Activated CD4-positive, alpha-beta memory T cell treated with anti-CD3 and anti-CD28 coated beads for 36 hours (primary cell): ENCODE measurements around the gene COL18A1. TPM values are rescaled to one million over a fixed set of nuclear protein-coding genes. Genes with fewer than 3 reads are reported as not detected.
"Not testable (repeated sequence)": the region's sequence is repeated elsewhere in the genome, so short reads cannot be mapped to it uniquely, and the experiment has no call there.

Source experiments
- CTCF ChIA-PET: fragments of 350-600 bp; sonication (Branson Sonifier 250); formaldehyde crosslinking; loops from one replicate; lab custom pipeline; 2021; ENCODE audit warnings: antibody characterized with exemption, inconsistent platforms; lab: Charles Lee
- POLR2A ChIA-PET: fragments of 350-600 bp; sonication (Branson Sonifier 250); formaldehyde crosslinking; loops from one replicate; lab custom pipeline; 2021; ENCODE audit warnings: antibody characterized with exemption; lab: Charles Lee
- DNase-seq: peaks from one replicate; pipeline ENCODE4 v3.0.0-alpha.2; 2020
- H3K27ac Mint-ChIP-seq: one replicate; pipeline ENCODE4 v1.8.0; 2021; ENCODE audit warnings: mixed read lengths
- H3K27me3 Mint-ChIP-seq: one replicate; pipeline ENCODE4 v1.8.0; 2021; ENCODE audit warnings: mixed read lengths
- H3K36me3 Mint-ChIP-seq: one replicate; pipeline ENCODE4 v1.8.0; 2021; ENCODE audit warnings: mixed read lengths
- H3K4me1 Mint-ChIP-seq: one replicate; pipeline ENCODE4 v1.8.0; 2021; ENCODE audit warnings: low read depth, mixed read lengths
- H3K4me3 Mint-ChIP-seq: one replicate; pipeline ENCODE4 v1.8.0; 2021; ENCODE audit warnings: mild to moderate bottlenecking, mixed read lengths
- H3K9me3 Mint-ChIP-seq: one replicate; pipeline ENCODE4 v1.8.0; 2021; ENCODE audit warnings: mixed read lengths
- intact Hi-C: fragments of 100-400 bp; cut with micrococcal nuclease; formaldehyde crosslinking; loops from one replicate; pipeline ENCODE4 v1.15.1; 2023
- total RNA-seq, 2 experiments: library from RNA; stranded (reverse); gene quantifications; one replicate each; pipeline ENCODE4 v1.2.3, GENCODE V29; 2021

The COL18A1 gene
- total RNA-seq, 2 experiments from 2014 or later, result 4.5 TPM

GRCh38 chr21:45434645-45435217 lies 29.8 kb downstream of the COL18A1 start:
- Mint-ChIP-seq H3K4me1 (peaks cover 6% of the 10 kb centered on the region), H3K27me3 (peaks cover 11% of the 10 kb centered on the region), H3K9me3 (no peaks in the 10 kb centered on the region), H3K36me3 (no peaks in the 10 kb centered on the region), H3K4me3 (no peak overlapping the region), H3K27ac (no peak overlapping the region)
- intact Hi-C loops, result loop anchor here (5.0 kb wide), 1 partner anchor 282 kb away; no protein-coding TSS in a partner anchor
- DNase-seq, result no peak
- POLR2A ChIA-PET, result no interaction called here
- CTCF ChIA-PET, result no interaction called here

- ChIA-PET POLR2A (no interaction called here), CTCF (no interaction called here)
- Mint-ChIP-seq H3K4me1 (peaks cover 6% of the 10 kb centered on the region), H3K36me3 (no peaks in the 10 kb centered on the region), H3K4me3 (no peak overlapping the region), H3K9me3 (no peaks in the 10 kb centered on the region), H3K27me3 (peaks cover 11% of the 10 kb centered on the region), H3K27ac (no peak overlapping the region)
- intact Hi-C loops, result loop anchor here (5.0 kb wide), 1 partner anchor 283 kb away; no protein-coding TSS in a partner anchor
- DNase-seq, result no peak
These were observed 30.5 kb downstream of the COL18A1 start for GRCh38 chr21:45435405-45435981.

- ChIA-PET CTCF (interaction anchor here (0.6 to 1.4 kb wide), 2 partner anchors 24 to 144 kb away, joined by 3 to 4 read pairs; no protein-coding TSS in a partner anchor), POLR2A (no interaction called here)
- intact Hi-C loops, result loop anchor here (5.0 kb wide), 1 partner anchor 284 kb away; no protein-coding TSS in a partner anchor
These were observed 31.5 kb downstream of the COL18A1 start for GRCh38 chr21:45436351-45437065.

GRCh38 chr21:45437844-45438243 lies 32.9 kb downstream of the COL18A1 start:
- H3K36me3 Mint-ChIP-seq, DNase-seq, H3K27me3 Mint-ChIP-seq, H3K4me3 Mint-ChIP-seq, POLR2A ChIA-PET, H3K4me1 Mint-ChIP-seq, H3K9me3 Mint-ChIP-seq, H3K27ac Mint-ChIP-seq: not testable (repeated sequence)
- CTCF ChIA-PET, result interaction anchor here (1.0 kb wide), 1 partner anchor 297 kb away, joined by 3 read pairs; no protein-coding TSS in a partner anchor
- intact Hi-C loops, result loop anchor here (5.0 kb wide), 1 partner anchor 286 kb away; no protein-coding TSS in a partner anchor

More at GRCh38 chr21:45436351-45437065, 31.5 kb downstream of the COL18A1 start:
- Mint-ChIP-seq H3K4me3 (no peak overlapping the region), H3K27ac (no peak overlapping the region), H3K4me1 (peaks cover 6% of the 10 kb centered on the region), H3K27me3 (peaks cover 8% of the 10 kb centered on the region), H3K36me3 (no peaks in the 10 kb centered on the region), H3K9me3 (no peaks in the 10 kb centered on the region)
- no peak for DNase-seq

- no peak for DNase-seq
- Mint-ChIP-seq H3K27ac (no peak overlapping the region), H3K4me1 (peaks cover 6% of the 10 kb centered on the region), H3K36me3 (no peaks in the 10 kb centered on the region), H3K27me3 (peaks cover 8% of the 10 kb centered on the region), H3K4me3 (no peak overlapping the region), H3K9me3 (no peaks in the 10 kb centered on the region)
- intact Hi-C loops, result loop anchor here (1.0 to 5.0 kb wide), 2 partner anchors 146 to 286 kb away; no protein-coding TSS in a partner anchor
- CTCF ChIA-PET, result interaction anchor here (1.0 kb wide), 1 partner anchor 298 kb away, joined by 3 read pairs; no protein-coding TSS in a partner anchor
- POLR2A ChIA-PET, result no interaction called here
These were observed 33.6 kb downstream of the COL18A1 start for GRCh38 chr21:45438391-45439145.

GRCh38 chr21:45439161-45439872 lies 34.4 kb downstream of the COL18A1 start:
- Mint-ChIP-seq H3K4me1 (peaks cover 6% of the 10 kb centered on the region), H3K36me3 (no peaks in the 10 kb centered on the region), H3K4me3 (peak overlapping the region; percentile 37), H3K9me3 (no peaks in the 10 kb centered on the region), H3K27ac (no peak overlapping the region), H3K27me3 (peaks cover 7% of the 10 kb centered on the region)
- DNase-seq, result peak; percentile 88
- ChIA-PET CTCF (interaction anchor here (0.6 to 2.9 kb wide), 11 partner anchors 12 to 393 kb away, joined by 3 to 28 read pairs (median 3); no protein-coding TSS in a partner anchor), POLR2A (no interaction called here)
- intact Hi-C loops, result loop anchor here (1.0 to 5.0 kb wide), 2 partner anchors 147 to 287 kb away; no protein-coding TSS in a partner anchor

GRCh38 chr21:45439901-45440461 lies 35.0 kb downstream of the COL18A1 start:
- Mint-ChIP-seq H3K36me3 (no peaks in the 10 kb centered on the region), H3K27ac (no peak overlapping the region), H3K4me1 (peaks cover 6% of the 10 kb centered on the region), H3K9me3 (no peaks in the 10 kb centered on the region), H3K4me3 (no peak overlapping the region), H3K27me3 (peaks cover 1% of the 10 kb centered on the region)
- POLR2A ChIA-PET, result interaction anchor here (0.6 to 1.0 kb wide), 2 partner anchors 147 to 399 kb away, joined by 3 to 4 read pairs; no protein-coding TSS in a partner anchor
- intact Hi-C loops, result loop anchor here (1.0 to 5.0 kb wide), 2 partner anchors 148 to 288 kb away; no protein-coding TSS in a partner anchor
- CTCF ChIA-PET, result interaction anchor here (0.6 to 2.9 kb wide), 11 partner anchors 12 to 392 kb away, joined by 3 to 28 read pairs (median 3); no protein-coding TSS in a partner anchor
- no peak for DNase-seq

- no peaks in the 10 kb centered on the region for H3K36me3 Mint-ChIP-seq
- ChIA-PET CTCF (interaction anchor here (1.6 to 2.9 kb wide), 3 partner anchors 11 to 302 kb away, joined by 4 to 28 read pairs (median 7); no protein-coding TSS in a partner anchor), POLR2A (interaction anchor here (0.6 to 1.0 kb wide), 2 partner anchors 148 to 398 kb away, joined by 3 to 4 read pairs; no protein-coding TSS in a partner anchor)
- peaks cover 9% of the 10 kb centered on the region for H3K4me1 Mint-ChIP-seq
- peaks cover 5% of the 10 kb centered on the region for H3K27me3 Mint-ChIP-seq
- no peak for DNase-seq
- H3K9me3 Mint-ChIP-seq, result no peaks in the 10 kb centered on the region
- H3K27ac Mint-ChIP-seq, result no peak overlapping the region
- intact Hi-C loops, result no loop called here
- no peak overlapping the region for H3K4me3 Mint-ChIP-seq
These were observed 35.9 kb downstream of the COL18A1 start for GRCh38 chr21:45440736-45441350.

- H3K9me3 Mint-ChIP-seq, result peaks cover 4% of the 10 kb centered on the region
- no peak overlapping the region for H3K27ac Mint-ChIP-seq
- no peak for DNase-seq
- peaks cover 8% of the 10 kb centered on the region for H3K27me3 Mint-ChIP-seq
- no peak overlapping the region for H3K4me3 Mint-ChIP-seq
- H3K4me1 Mint-ChIP-seq, result peaks cover 9% of the 10 kb centered on the region
- ChIA-PET POLR2A (no interaction called here), CTCF (interaction anchor here (2.9 kb wide), 1 partner anchor 149 kb away, joined by 28 read pairs; no protein-coding TSS in a partner anchor)
- no peaks in the 10 kb centered on the region for H3K36me3 Mint-ChIP-seq
- intact Hi-C loops, result no loop called here
These were observed 36.7 kb downstream of the COL18A1 start for GRCh38 chr21:45441431-45442255.

- no peak for DNase-seq
- CTCF ChIA-PET, result no interaction called here
- Mint-ChIP-seq H3K27me3 (peaks cover 8% of the 10 kb centered on the region), H3K27ac (no peak overlapping the region), H3K4me3 (no peak overlapping the region), H3K36me3 (no peaks in the 10 kb centered on the region), H3K4me1 (peaks cover 9% of the 10 kb centered on the region), H3K9me3 (peaks cover 4% of the 10 kb centered on the region)
- POLR2A ChIA-PET, result no interaction called here
- intact Hi-C loops, result no loop called here
These were observed 37.3 kb downstream of the COL18A1 start for GRCh38 chr21:45442276-45442675.
